HL-60 (cell line): Measurements from ENCODE around the gene COA5.

Experiments
- DNase-seq, 2 experiments: peaks; one replicate each; pipeline ENCODE4 v3.0.0-alpha.2; 2010 to 2020; ENCODE audit warnings: low read depth in 1 of 2, low spot score in 1 of 2
- H3K27ac ChIP-seq: fragments of 250-450 bp; sonication (Bioruptor Pico); replicated peaks from 2 replicates; pipeline ENCODE4 v1.5.1; 2020; ENCODE audit warnings: mild to moderate bottlenecking, moderate library complexity
- H3K27me3 ChIP-seq: fragments of 250-450 bp; sonication (Bioruptor Pico); 2 replicates; pipeline ENCODE4 v1.5.1; 2021; ENCODE audit warnings: mild to moderate bottlenecking, moderate library complexity; ENCODE audit not compliant: insufficient read depth, poor library complexity, severe bottlenecking
- H3K4me3 ChIP-seq: replicated peaks from 2 replicates; pipeline ENCODE4 v1.5.1; 2011; ENCODE audit warnings: mild to moderate bottlenecking, control low read depth, low read length; ENCODE audit not compliant: insufficient read depth
- GABPA ChIP-seq: IDR thresholded peaks from 2 replicates; pipeline ENCODE4 v1.6.1; 2012; ENCODE audit warnings: low read depth
- POLR2AphosphoS5 ChIP-seq: IDR thresholded peaks from 2 replicates; pipeline ENCODE4 v1.6.1; 2012; ENCODE audit warnings: low read depth
- SPI1 ChIP-seq: IDR thresholded peaks from 2 replicates; pipeline ENCODE4 v1.6.1; 2012; ENCODE audit warnings: low read depth, mild to moderate bottlenecking, borderline replicate concordance
- TF ChIP-seq, protein P1 (sequence below): IDR thresholded peaks from one replicate; pipeline ENCODE4 v1.5.1; 2011; ENCODE audit warnings: low read length, control low read depth, inconsistent platforms; ENCODE audit not compliant: insufficient read depth
- TF ChIP-seq, protein P2 (sequence below): IDR thresholded peaks from 2 replicates; pipeline ENCODE4 v1.6.1; 2012; ENCODE audit warnings: low read depth; ENCODE audit not compliant: insufficient replicate concordance

The COA5 gene

DNA sequence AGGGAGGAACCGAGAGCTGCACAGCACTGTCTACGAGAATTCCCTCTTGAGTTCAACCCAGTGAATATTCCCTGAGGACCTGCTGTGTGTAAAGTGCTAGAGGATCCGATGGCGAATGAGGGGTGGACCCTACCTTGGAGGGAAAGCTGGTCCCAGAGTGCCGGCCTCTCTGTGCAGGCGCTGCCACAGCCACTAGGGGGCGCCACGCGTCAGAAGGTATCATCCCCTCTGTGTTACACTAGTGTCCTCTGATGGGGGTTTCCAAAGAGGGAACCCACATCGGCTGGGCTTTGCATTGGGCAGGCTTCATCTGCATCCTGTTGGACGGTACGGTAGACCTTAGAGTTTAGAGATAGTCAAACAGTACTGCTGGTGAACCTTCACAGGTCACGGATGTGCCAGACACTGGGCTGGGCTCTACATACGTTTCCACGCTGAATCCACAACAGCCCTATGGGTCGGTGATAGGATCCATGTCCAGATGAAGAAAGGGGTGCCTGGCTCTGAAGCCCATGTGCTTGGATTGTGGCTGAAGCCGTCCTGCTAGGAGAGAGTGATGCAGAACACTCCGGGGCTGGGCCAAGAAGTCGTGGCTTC is 39.0 kb downstream of the COA5 start:
- Histone ChIP-seq H3K27ac (no peak overlapping the region), H3K27me3 (no peaks in the 10 kb centered on the region), H3K4me3 (no peak overlapping the region)
- TF ChIP-seq, protein P1, sequence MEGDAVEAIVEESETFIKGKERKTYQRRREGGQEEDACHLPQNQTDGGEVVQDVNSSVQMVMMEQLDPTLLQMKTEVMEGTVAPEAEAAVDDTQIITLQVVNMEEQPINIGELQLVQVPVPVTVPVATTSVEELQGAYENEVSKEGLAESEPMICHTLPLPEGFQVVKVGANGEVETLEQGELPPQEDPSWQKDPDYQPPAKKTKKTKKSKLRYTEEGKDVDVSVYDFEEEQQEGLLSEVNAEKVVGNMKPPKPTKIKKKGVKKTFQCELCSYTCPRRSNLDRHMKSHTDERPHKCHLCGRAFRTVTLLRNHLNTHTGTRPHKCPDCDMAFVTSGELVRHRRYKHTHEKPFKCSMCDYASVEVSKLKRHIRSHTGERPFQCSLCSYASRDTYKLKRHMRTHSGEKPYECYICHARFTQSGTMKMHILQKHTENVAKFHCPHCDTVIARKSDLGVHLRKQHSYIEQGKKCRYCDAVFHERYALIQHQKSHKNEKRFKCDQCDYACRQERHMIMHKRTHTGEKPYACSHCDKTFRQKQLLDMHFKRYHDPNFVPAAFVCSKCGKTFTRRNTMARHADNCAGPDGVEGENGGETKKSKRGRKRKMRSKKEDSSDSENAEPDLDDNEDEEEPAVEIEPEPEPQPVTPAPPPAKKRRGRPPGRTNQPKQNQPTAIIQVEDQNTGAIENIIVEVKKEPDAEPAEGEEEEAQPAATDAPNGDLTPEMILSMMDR = peak; percentile 97
- TF ChIP-seq POLR2AphosphoS5 = no peak
- peak; percentile 21 to 34 for DNase-seq

DNA sequence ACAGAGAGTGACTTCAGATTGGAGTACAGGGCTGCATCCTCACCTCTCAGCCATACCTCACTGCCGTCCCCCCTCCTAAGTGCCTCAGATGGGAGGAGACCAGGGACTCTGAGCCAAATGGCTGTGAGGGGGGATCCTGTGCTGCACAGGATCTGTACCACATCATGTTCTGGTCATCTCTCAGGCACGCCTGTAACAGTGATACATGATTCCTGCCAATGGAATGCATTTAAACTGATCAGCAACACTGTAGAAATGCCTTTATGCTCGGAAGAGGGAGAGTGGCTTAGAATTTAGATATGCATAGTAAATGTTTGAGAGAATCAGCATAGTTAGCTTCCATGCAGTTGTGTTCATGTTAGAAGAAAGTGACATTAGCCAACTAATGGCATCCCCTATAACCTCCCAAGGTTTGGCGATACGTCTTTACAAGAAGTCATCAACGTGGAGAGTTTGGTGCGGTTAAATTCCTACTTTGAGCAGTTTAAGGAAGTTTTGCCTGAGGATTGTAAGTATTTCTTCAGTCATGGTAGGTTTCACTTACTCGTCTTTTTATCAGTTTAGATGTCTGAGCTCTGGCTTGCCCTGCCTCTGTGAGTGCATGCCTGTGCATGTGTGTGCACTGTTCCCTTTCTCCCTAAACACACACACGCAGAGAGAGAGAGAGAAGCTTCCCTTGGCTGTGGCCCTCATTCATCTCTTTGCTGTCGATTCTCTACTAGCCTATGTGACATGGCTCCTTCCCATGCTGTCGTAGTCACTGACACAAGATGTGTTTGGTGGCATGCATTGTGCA is 40.0 kb downstream of the COA5 start:
- no peaks in the 10 kb centered on the region for H3K27me3 ChIP-seq
- no peak overlapping the region for H3K4me3 ChIP-seq
- H3K27ac ChIP-seq = no peak overlapping the region
- DNase-seq = no peak
- TF ChIP-seq GABPA = no peak
- TF ChIP-seq POLR2AphosphoS5 = no peak
- TF ChIP-seq, protein P1 = no peak
- TF ChIP-seq, protein P2, sequence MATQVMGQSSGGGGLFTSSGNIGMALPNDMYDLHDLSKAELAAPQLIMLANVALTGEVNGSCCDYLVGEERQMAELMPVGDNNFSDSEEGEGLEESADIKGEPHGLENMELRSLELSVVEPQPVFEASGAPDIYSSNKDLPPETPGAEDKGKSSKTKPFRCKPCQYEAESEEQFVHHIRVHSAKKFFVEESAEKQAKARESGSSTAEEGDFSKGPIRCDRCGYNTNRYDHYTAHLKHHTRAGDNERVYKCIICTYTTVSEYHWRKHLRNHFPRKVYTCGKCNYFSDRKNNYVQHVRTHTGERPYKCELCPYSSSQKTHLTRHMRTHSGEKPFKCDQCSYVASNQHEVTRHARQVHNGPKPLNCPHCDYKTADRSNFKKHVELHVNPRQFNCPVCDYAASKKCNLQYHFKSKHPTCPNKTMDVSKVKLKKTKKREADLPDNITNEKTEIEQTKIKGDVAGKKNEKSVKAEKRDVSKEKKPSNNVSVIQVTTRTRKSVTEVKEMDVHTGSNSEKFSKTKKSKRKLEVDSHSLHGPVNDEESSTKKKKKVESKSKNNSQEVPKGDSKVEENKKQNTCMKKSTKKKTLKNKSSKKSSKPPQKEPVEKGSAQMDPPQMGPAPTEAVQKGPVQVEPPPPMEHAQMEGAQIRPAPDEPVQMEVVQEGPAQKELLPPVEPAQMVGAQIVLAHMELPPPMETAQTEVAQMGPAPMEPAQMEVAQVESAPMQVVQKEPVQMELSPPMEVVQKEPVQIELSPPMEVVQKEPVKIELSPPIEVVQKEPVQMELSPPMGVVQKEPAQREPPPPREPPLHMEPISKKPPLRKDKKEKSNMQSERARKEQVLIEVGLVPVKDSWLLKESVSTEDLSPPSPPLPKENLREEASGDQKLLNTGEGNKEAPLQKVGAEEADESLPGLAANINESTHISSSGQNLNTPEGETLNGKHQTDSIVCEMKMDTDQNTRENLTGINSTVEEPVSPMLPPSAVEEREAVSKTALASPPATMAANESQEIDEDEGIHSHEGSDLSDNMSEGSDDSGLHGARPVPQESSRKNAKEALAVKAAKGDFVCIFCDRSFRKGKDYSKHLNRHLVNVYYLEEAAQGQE = no peak
- no peak for TF ChIP-seq SPI1

DNA sequence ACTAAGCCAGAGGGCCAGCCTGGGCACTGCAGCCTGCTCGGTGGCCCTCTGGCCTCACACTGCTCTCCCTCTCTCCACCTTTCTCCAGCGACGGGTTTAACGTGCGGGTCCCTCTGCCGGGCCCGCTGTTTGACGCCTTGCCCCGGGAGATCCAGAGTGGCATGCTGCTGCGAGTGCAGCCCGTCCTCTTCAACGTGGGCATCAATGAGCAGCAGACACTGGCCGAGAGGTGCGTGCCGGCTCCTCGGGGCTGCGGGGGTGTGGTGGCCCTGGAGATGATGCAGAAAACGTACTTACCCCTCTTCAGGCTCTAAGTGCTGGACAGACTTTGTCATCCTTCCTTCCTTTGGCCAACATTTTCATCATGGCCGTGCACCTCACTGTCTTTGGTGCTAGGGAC is 42.4 kb downstream of the COA5 start:
- Histone ChIP-seq H3K4me3 (no peak overlapping the region), H3K27me3 (no peaks in the 10 kb centered on the region), H3K27ac (no peak overlapping the region)
- no peak for DNase-seq
- TF ChIP-seq, protein P2 = no peak
- no peak for TF ChIP-seq SPI1

DNA sequence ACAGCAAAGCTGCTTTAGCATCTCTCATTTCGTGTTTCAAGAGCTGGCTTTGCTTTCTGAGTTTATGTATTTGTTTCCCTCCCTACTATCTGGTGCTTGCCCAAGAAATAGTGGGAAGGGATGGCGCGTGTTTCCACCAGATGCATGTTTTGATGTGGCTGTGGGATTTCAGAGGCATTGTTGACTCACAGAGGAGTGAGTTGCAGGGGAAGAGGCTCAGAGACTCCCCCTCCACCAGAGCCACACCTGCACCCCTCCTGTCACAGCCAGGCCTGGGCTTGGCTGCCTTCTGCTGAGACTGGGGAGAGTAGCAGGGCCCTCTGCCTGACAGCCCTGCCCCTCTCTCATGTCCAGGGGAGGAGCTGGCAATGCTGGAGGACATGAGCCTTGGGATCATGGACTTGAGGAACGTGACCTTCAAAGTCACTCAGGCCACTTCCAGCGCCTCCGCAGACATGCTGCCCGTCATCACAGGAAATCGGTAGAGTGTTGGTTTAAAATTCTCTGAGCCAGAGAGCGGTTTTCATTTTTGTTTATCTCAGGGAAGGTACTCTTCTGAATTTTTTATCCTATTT is 42.9 kb downstream of the COA5 start:
- no peak overlapping the region for H3K4me3 ChIP-seq
- H3K27ac ChIP-seq = no peak overlapping the region
- no peaks in the 10 kb centered on the region for H3K27me3 ChIP-seq
- no peak for DNase-seq
- TF ChIP-seq SPI1 (no peak), POLR2AphosphoS5 (no peak), GABPA (no peak)
- TF ChIP-seq, protein P2 = no peak
- TF ChIP-seq, protein P1 = no peak
